GM13977 (cell line): ENCODE data around the gene SLC16A7.

Experiments used
- DNase-seq: peaks from one replicate; pipeline ENCODE4 v3.0.0; 2012; ENCODE audit warnings: low spot score
- CTCF ChIP-seq: IDR thresholded peaks from 2 replicates; pipeline ENCODE4 v1.5.1; 2012; ENCODE audit warnings: mild to moderate bottlenecking, control low read depth; ENCODE audit not compliant: insufficient read depth; ENCODE audit errors: extremely low read depth, missing control alignments
- in situ Hi-C: fragments of 300-500 bp; cut with MboI; formaldehyde crosslinking; loops from one replicate; pipeline ENCODE4 v1.12.0; 2022; ENCODE audit warnings: low sequenced_read_pairs, low pct_unique_long_range_greater_than_20kb, mixed read lengths, inconsistent platforms; ENCODE audit not compliant: unreplicated experiment

The SLC16A7 gene

GRCh38 chr12:59695379-59695778 lies 99.5 kb downstream of the SLC16A7 start:
- in situ Hi-C loops: no loop called here
- no peak for DNase-seq
- TF ChIP-seq CTCF: no peak

- no peak for TF ChIP-seq CTCF
- in situ Hi-C loops: no loop called here
- DNase-seq: no peak
Measured at GRCh38 chr12:59698600-59698999, 102.8 kb downstream of the SLC16A7 start.

GRCh38 chr12:59699421-59700152 lies 103.8 kb downstream of the SLC16A7 start:
- in situ Hi-C loops: no loop called here
- no peak for TF ChIP-seq CTCF
- DNase-seq: no peak

- DNase-seq: no peak
- in situ Hi-C loops: no loop called here
- TF ChIP-seq CTCF: no peak
Measured at GRCh38 chr12:59700153-59700450, 104.3 kb downstream of the SLC16A7 start.

GRCh38 chr12:59708064-59708463 lies 112.2 kb downstream of the SLC16A7 start:
- in situ Hi-C loops: no loop called here
- DNase-seq: no peak

GRCh38 chr12:59708484-59708883 lies 112.7 kb downstream of the SLC16A7 start:
- DNase-seq: no peak
- in situ Hi-C loops: no loop called here
- TF ChIP-seq CTCF: no peak

More at GRCh38 chr12:59708064-59708463, 112.2 kb downstream of the SLC16A7 start:
- no peak for TF ChIP-seq CTCF
